ENCODE results near the gene GRAMD4. TPM values are rescaled to one million over a fixed set of nuclear protein-coding genes. Genes with fewer than 3 reads are reported as not detected.

The GRAMD4 gene
- total RNA-seq, 2 experiments from 2014 or later = 20.2 to 23.2 TPM

DNA sequence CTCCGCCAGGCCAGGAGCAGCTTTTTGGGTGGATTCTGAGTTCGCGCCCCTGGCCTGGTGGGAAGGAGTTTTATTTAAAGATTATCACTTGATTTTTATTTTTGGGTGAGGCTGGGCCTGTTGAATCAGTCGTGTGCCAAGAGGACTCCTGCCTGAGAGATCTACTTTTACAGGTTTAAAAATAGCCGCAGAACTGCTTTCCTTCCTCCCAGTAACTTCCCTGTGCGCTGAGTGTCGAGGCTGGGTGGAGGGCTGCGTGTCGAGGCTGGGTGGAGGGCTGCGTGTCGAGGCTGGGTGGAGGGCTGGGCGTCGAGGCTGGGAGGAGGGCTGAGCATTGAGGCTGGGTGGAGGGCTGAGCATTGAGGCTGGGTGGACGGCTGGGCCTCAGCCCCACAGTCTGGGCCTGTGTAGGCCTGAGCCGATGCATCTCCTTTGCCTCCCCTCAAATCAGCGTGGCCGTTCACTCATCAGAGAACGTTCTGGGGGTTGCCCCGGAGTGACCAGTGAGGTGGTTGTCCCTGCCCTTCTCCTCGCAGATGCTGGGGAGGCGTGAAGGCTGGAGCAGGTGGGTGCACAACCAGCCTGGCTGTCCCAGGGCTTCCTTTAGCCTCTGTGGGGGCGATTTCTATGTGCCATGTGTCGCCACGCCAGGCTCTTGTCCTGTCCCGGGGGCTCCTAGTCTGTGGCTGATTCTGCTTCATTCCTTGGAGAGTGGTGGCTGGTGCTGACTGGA is 30.1 kb downstream of the GRAMD4 start:
- peaks cover 7% of the 10 kb centered on the region for H3K36me3 Mint-ChIP-seq
- POLR2A ChIA-PET = no interaction called here
- H3K27ac Mint-ChIP-seq = no peak overlapping the region
- ATAC-seq (ENCODE audit: low read depth) (no peak), DNase-seq (no peak)
- peaks cover 6% of the 10 kb centered on the region for H3K9me3 Mint-ChIP-seq
- no peaks in the 10 kb centered on the region for H3K27me3 Mint-ChIP-seq
- H3K4me3 Mint-ChIP-seq = no peak overlapping the region
- peaks cover 15% of the 10 kb centered on the region for H3K4me1 Mint-ChIP-seq

DNA sequence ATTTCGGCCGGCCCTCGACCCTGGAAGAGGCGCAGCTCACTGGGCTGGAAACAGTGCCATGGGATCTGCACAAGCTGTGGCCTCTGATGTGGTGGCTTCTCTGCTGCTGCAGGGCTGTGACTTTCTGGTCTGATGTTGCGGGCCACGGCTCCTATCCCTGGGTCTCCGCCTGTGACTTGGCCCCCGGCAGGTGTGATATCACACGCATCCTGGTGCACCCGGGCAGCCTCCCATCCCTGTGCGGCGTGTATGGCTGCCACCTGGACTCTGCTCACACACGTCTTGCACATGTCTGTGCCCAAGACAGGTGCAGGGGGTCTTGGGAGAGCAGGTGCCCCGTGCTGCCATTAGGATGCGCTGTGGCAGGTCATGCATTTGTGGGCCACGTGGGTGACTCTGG is 31.1 kb downstream of the GRAMD4 start:
- ATAC-seq (ENCODE audit: low read depth) = no peak
- peaks cover 6% of the 10 kb centered on the region for H3K9me3 Mint-ChIP-seq

DNA sequence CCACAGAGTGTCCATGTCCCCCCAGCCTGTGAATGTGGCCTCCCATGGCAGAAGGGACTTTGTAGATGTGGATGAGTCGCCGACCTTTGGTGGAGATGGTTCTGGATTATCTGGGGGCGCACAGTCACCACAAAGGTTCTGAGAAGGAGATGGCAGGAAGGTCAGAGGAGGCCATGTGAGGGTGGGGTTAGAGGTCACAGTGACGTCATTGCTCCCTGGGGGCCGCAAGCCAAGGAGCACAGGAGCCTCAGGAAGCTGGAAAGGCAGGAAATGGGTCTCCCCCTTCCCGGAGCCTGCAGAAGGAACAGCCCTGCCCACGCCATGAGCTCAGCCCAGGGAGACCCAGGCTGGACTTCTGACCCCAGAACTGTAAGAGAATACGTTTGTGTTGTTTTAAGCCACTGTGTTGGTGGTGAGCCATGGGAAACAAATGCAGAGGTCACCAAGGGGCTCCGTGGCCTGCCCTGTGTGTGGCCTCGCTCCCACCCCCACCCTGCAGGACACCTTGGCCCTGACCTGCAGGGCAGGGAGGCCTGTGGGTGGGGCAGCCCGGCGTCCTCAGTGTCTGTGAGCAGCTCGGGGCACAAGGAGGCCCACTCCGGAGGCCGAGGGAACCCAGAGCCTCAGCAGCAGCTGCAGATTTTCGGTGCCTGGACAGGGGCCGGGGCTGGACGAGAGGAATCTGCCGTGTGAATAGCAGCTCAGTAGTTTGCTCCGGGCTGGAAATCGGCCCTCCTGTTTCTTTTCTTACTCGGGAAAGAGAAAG is 32.1 kb downstream of the GRAMD4 start:
- POLR2A ChIA-PET = no interaction called here
- DNase-seq = no peak
- peaks cover 15% of the 10 kb centered on the region for H3K4me1 Mint-ChIP-seq
- H3K4me3 Mint-ChIP-seq = no peak overlapping the region
- no peaks in the 10 kb centered on the region for H3K27me3 Mint-ChIP-seq
- no peak overlapping the region for H3K27ac Mint-ChIP-seq
- ATAC-seq (ENCODE audit: low read depth) = no peak
- peaks cover 6% of the 10 kb centered on the region for H3K9me3 Mint-ChIP-seq
- H3K36me3 Mint-ChIP-seq = peaks cover 7% of the 10 kb centered on the region

More for the DNA sequence above, 31.1 kb downstream of the GRAMD4 start:
- POLR2A ChIA-PET = no interaction called here
- Mint-ChIP-seq H3K4me1 (peaks cover 15% of the 10 kb centered on the region), H3K36me3 (peaks cover 7% of the 10 kb centered on the region), H3K27me3 (no peaks in the 10 kb centered on the region), H3K4me3 (no peak overlapping the region), H3K27ac (no peak overlapping the region)
- DNase-seq = no peak

DNA sequence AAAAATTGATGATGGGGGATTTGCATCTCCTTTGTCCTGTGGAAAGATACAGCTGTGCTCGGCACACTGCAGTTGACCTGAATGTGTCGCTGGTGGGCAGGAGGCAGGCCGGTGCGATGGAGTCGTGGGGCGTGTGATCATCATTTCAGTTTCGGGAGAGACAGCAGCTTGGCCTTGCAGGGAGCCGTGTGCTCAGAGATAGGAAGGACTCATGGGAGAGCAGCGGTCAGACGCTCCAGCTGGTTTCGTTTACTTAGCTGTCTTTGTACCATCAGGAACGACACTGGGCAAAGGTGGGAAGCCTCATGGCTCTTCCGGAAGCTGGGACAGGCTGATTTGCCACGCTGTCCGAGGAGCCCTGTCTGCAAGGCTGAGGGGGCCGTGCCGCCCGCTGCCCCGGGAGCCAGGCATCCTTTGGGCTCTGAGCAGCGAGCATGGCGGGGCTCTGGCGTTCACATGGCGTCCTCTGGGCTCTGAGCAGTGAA is 32.7 kb downstream of the GRAMD4 start:
- Mint-ChIP-seq H3K36me3 (peaks cover 6% of the 10 kb centered on the region), H3K4me3 (no peak overlapping the region), H3K27ac (no peak overlapping the region)

DNA sequence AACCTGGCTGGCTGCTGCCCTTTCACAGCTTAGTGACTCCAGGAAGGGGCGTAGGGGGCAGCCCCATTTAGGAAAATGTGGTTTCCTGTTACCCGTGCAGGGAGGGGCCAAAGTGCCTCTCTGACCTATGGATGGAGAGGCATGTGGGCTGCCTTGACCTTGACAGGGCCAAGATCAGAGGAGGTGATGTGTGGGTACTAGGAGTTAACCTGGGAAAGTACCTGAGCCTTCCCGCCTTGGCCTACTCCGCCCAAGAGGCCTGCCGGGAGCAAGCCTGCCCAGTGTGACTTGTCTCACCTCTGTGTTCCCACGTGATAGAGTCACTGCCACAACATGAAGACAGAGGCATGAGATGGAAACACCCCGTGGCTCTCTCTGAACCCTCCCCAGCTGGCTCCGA is 33.4 kb downstream of the GRAMD4 start:
- H3K4me1 Mint-ChIP-seq = peaks cover 15% of the 10 kb centered on the region
- H3K9me3 Mint-ChIP-seq = no peaks in the 10 kb centered on the region
- no peaks in the 10 kb centered on the region for H3K36me3 Mint-ChIP-seq
- peak; percentile 28 for ATAC-seq (ENCODE audit: low read depth)
- no peak overlapping the region for H3K27ac Mint-ChIP-seq
- no peaks in the 10 kb centered on the region for H3K27me3 Mint-ChIP-seq
- POLR2A ChIA-PET = no interaction called here
- no peak for DNase-seq
- no peak overlapping the region for H3K4me3 Mint-ChIP-seq

More for the DNA sequence above, 32.7 kb downstream of the GRAMD4 start:
- no peaks in the 10 kb centered on the region for H3K27me3 Mint-ChIP-seq
- H3K9me3 Mint-ChIP-seq = peaks cover 5% of the 10 kb centered on the region
- DNase-seq (no peak), ATAC-seq (ENCODE audit: low read depth) (no peak)
- POLR2A ChIA-PET = no interaction called here
- peaks cover 15% of the 10 kb centered on the region for H3K4me1 Mint-ChIP-seq

DNA sequence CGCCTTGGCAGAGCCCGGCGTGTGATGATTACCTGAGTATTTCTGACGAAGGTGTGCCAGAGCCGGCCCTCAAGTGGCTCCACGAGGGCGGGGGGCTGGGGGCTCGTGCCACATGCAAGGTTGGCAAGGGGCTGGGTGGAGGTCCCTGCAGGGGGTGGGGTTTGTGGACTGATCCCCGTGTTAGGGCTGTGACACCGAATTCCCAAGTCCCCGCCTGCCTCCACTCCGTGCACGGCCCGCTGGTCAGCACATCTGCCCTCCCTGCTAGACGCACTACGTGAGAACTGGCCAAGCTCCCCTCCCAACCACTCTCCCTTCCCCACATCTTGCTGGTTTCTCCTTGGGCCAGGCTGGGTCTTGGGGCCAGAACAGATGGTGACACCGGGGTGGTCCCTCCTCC is 34.2 kb downstream of the GRAMD4 start:
- POLR2A ChIA-PET = no interaction called here
- DNase-seq (no peak), ATAC-seq (ENCODE audit: low read depth) (no peak)
- Mint-ChIP-seq H3K27ac (no peak overlapping the region), H3K4me1 (peaks cover 15% of the 10 kb centered on the region), H3K36me3 (no peaks in the 10 kb centered on the region), H3K4me3 (no peak overlapping the region), H3K27me3 (no peaks in the 10 kb centered on the region), H3K9me3 (no peaks in the 10 kb centered on the region)

DNA sequence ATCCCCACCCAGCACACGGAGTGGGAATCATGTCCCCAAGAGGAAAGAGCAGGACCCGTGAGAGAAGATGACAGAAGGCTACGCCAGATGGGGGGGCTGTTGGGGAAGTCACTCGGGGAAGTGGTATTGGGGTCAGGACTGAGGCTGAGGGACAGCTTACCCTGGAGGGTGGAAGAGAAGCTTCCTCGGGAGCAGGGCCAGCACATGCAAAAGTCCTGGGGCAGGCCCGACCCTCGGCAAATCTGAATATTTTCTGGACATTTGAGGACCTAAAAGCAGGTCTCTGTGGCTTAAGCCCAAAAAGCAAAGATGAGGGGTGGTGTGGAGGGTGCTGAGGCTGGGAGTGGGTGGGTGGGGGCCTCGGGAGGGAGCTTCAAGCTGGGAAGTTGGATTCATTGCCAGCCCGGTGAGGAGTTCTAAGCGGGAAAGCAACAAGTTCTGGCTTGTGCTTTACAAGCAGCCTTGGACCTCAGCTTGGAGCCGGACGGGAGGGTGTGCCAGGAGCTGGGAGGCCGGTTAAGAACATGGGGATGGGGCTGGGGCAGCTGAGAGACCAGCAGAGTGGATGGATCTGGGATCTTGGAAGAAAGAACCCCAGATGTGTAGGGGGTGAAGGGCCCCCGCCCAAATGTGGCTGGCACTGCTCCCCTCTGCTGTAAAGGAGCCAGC is 34.9 kb downstream of the GRAMD4 start:
- POLR2A ChIA-PET = no interaction called here
- peaks cover 13% of the 10 kb centered on the region for H3K4me1 Mint-ChIP-seq
- no peaks in the 10 kb centered on the region for H3K9me3 Mint-ChIP-seq
- no peaks in the 10 kb centered on the region for H3K36me3 Mint-ChIP-seq
- H3K4me3 Mint-ChIP-seq = no peak overlapping the region
- ATAC-seq (ENCODE audit: low read depth) (no peak), DNase-seq (no peak)
- no peaks in the 10 kb centered on the region for H3K27me3 Mint-ChIP-seq
- no peak overlapping the region for H3K27ac Mint-ChIP-seq

DNA sequence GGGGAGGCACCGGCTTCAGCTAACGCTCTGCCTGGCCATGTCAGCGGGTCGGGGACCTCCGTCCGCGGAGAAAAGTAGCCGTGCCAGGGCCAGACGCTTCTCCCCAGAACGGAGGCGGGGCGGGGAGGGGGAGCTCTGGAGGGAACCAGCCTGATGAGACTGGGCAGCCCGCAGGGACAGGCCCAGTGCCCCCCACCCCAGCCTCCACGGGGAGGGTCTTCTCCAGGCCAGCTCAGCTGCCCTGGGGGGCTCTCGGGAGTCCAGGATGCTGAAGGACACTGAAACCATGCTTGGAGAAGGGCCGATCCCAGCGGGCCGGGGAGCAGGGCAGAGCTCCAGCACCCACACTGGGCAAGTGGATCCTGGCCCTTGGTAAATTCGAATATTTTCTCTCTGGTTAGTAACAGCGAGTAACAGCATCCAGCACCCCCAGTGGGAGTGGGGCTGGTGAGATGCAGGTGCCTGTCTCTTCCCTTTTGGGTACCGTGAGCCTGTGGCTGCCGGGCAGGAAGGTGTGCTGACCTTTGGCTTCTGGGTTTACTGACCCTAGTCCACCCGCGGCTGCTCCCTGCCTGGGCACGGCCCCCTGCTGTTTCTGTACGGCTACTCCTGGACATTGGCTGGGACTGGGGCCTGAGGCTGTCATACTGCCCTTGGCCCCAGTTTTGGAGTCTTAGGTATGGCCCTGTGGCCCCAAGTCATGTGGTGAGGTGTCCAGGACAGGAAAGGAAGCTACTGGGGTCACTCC is 35.8 kb downstream of the GRAMD4 start:
- POLR2A ChIA-PET = no interaction called here
- Mint-ChIP-seq H3K27ac (no peak overlapping the region), H3K27me3 (no peaks in the 10 kb centered on the region), H3K9me3 (no peaks in the 10 kb centered on the region), H3K4me3 (no peak overlapping the region), H3K36me3 (no peaks in the 10 kb centered on the region), H3K4me1 (peaks cover 22% of the 10 kb centered on the region)
- DNase-seq (no peak), ATAC-seq (ENCODE audit: low read depth) (no peak)

DNA sequence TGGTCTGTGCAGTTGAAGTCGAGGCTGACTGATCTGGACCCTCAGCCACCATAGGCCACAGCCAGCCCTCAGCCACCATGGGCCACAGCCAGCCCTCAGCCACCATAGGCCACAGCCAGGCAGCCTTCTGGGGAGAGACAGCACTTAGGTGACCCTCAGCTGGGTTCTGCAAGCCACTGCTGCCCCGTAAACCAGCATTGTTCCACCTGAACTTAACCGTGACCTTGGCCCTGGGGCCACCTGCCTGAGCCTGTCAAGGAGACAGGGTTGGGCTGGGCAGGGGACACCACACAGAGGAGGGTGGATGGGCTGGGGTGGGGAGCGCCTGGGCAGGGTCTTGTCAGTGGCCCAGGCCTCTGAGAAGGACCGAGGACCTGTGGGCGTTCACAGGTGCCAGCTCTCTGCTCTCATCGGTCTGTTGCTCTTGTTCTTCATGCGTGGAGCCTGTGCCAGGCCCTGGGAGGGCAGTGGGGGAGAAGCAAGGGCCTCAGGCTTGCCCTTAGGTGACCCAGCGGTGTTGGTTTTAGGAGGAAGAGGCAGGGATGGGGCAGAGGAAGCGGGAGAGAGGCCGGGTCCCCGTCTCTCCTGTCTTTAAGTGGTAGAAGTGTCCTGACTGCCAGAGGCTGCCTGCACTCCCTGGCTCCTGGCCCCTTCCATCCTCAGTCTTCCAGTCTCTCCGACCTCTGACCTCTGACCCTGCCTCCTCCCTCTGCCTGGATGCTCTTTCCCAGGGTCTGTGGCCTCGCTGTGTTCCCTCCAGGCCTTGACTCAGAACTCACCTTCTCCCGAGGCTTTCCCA is 36.9 kb downstream of the GRAMD4 start:
- POLR2A ChIA-PET = no interaction called here
- Mint-ChIP-seq H3K4me3 (no peak overlapping the region), H3K4me1 (peaks cover 21% of the 10 kb centered on the region), H3K27me3 (no peaks in the 10 kb centered on the region), H3K9me3 (no peaks in the 10 kb centered on the region), H3K36me3 (no peaks in the 10 kb centered on the region), H3K27ac (no peak overlapping the region)
- DNase-seq (no peak), ATAC-seq (ENCODE audit: low read depth) (no peak)

DNA sequence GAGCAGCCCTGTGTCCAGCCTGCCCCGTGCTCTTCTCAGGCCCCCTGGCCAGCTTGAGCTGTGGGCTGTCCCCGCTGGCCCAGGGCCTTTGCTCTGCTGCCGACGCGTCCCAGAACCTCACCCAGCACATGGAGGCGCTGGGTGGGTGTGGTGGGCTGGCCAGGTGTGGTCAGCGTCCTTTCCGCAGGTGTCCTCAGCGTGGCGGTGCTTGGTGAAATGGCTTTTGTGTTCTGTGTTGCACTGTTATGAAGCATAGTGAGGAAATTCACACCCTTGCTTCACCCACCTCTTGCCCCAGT is 37.4 kb downstream of the GRAMD4 start:
- Mint-ChIP-seq H3K27me3 (no peaks in the 10 kb centered on the region), H3K36me3 (no peaks in the 10 kb centered on the region), H3K9me3 (no peaks in the 10 kb centered on the region), H3K27ac (no peak overlapping the region), H3K4me3 (no peak overlapping the region), H3K4me1 (peaks cover 21% of the 10 kb centered on the region)
- ATAC-seq (ENCODE audit: low read depth) = no peak
- no peak for DNase-seq
- POLR2A ChIA-PET = no interaction called here

DNA sequence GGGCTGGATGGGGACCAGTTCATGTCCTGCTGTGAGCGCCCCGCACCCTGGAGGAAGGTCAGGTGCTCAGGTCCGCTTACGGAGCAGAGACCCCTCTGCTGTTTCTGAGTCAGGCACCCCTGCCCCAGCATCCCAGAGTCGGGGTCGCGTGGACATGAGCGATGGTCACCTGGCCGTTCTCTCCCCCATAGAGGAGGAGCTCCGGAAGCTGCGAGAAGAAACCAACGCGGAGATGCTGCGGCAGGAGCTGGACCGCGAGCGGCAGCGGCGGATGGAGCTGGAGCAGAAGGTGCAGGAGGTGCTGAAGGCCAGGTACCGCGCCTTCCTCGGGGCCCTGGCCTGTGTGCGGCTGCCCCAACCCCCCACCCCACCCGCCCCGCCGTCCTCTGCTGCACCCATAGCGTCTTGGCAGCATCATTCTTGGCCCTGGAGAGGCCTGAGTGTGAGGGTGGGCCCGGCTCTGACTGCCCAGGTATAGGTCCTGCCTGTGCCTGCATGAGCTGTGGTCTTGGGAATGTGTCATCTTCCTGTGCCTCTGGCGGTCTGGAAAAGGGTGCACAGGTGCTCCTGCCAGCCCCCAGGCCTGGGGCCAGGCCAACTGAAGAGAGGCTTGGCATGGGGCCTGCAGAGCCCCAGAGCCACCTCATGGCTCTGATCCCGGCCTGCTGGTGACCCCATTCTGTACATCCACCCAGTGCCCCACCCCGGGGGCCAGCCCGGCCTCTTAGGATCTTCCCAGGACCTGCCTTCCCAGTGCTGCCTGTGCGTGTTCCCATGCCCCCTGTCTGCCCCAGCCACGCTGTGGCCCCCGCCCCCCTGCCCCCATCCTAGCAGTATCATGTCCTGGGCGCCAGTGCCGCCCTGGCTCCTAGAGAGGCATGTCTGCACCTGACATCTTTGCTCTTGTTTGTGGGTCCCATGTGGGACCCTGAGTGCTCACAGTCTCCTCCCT is 38.1 kb downstream of the GRAMD4 start:
- H3K36me3 Mint-ChIP-seq = no peaks in the 10 kb centered on the region

More for the DNA sequence above, 38.1 kb downstream of the GRAMD4 start:
- Mint-ChIP-seq H3K27ac (no peak overlapping the region), H3K4me3 (no peak overlapping the region), H3K27me3 (no peaks in the 10 kb centered on the region), H3K9me3 (no peaks in the 10 kb centered on the region), H3K4me1 (peaks cover 18% of the 10 kb centered on the region)
- ATAC-seq (ENCODE audit: low read depth) (no peak), DNase-seq (no peak)
- POLR2A ChIA-PET = no interaction called here

Data from activated naive CD8-positive, alpha-beta T cell treated with anti-CD3 and anti-CD28 coated beads, Interleukin-2, amount 10 ng/mL, durations not matched to agents 7 days and 5 days (primary cell).